VCaP (cell line): Measurements from ENCODE around the gene TUB.

Experiments used
- H3K27ac ChIP-seq: fragments of 450-650 bp; 2 replicates; pipeline ENCODE4 v1.5.1; 2017
- CTCF ChIP-seq: fragments of 450-650 bp; conservative IDR thresholded peaks from 2 replicates; pipeline ENCODE4 v1.5.1; 2017; ENCODE audit warnings: mild to moderate bottlenecking, moderate library complexity

TUB gene

GRCh38 chr11:8080674-8081590, at the start of gene TUB:
Gene TUB (plus strand): TSS chr11:8081211. CDS start chr11:8081511, 300 bp downstream.
- TF ChIP-seq CTCF: 0 out of 2 replicates have a peak, but pooled peaks have one; percentile 11
- peak within 1 kb of the TSS; percentile 77 for H3K27ac ChIP-seq

- no peak overlapping the region for H3K27ac ChIP-seq
- no peak for TF ChIP-seq CTCF
These were observed 49.5 kb upstream of the TUB start for GRCh38 chr11:8031248-8032115.

GRCh38 chr11:8032122-8032521, 48.9 kb upstream of the TUB start:
- no peak overlapping the region for H3K27ac ChIP-seq
- TF ChIP-seq CTCF: no peak

- no peak overlapping the region for H3K27ac ChIP-seq
- no peak for TF ChIP-seq CTCF
These were observed 48.3 kb upstream of the TUB start for GRCh38 chr11:8032576-8033304.

GRCh38 chr11:8033305-8034105, 47.5 kb upstream of the TUB start:
- peak; percentile 95 for TF ChIP-seq CTCF
- no peak overlapping the region for H3K27ac ChIP-seq

- TF ChIP-seq CTCF: no peak
- H3K27ac ChIP-seq: no peak overlapping the region
These were observed 46.9 kb upstream of the TUB start for GRCh38 chr11:8034106-8034585.
